Spleen (tissue), 7 donors: Measurements from ENCODE around the gene GPR107.

Experiments used
- CTCF ChIP-seq, 11 experiments: fragments of 200-600 bp in 7 of 11; fragments of 450-650 bp in 4 of 11; sonication (generic) in 4 of 11; IDR thresholded peaks in 8 of 11; conservative IDR thresholded peaks in 3 of 11; 1 replicate in 7 of 11; 2 replicates in 4 of 11; pipeline versions ENCODE4 v1.4.0 to v1.8.0; 2016 to 2021; ENCODE audit warnings: antibody characterized with exemption in 11 of 11, inconsistent platforms in 4 of 11, mild to moderate bottlenecking in 1 of 11
- POLR2A ChIP-seq, 3 donors: fragments of 450-650 bp; IDR thresholded peaks; one replicate each; pipeline ENCODE4 v1.5.1; 2017; ENCODE audit warnings: antibody characterized with exemption in 3 of 3, mild to moderate bottlenecking in 1 of 3
- POLR2AphosphoS5 ChIP-seq, 3 donors: sonication (generic); formaldehyde crosslinking; IDR thresholded peaks; one replicate each; pipeline ENCODE4 v1.5.1; 2017; ENCODE audit warnings: antibody characterized with exemption in 3 of 3
- donor health status: DM: no; HTN: no; CAD: no; lungs with moderate emphysema.
- donor health status: DM: no; HTN: no; CAD: no.
- donor health status: DM: no; HTN: no; CAD: no.

GRCh38 chr9:130175355-130175754 lies 121.6 kb downstream of the GPR107 start:
- TF ChIP-seq POLR2A (IDR thresholded peaks at IDR 0.05) (no peak), POLR2AphosphoS5 (IDR thresholded peaks at IDR 0.05) (no peak), CTCF (IDR thresholded peaks at IDR 0.05 in 8 of 11, conservative IDR thresholded peaks at IDR 0.05 in 3 of 11) (no peak)
